Kidney epithelial cell (primary cell): ENCODE data around the gene URI1. TPM values are rescaled to one million over a fixed set of nuclear protein-coding genes. Genes with fewer than 3 reads are reported as not detected.

Experiments
- DNase-seq: peaks from one replicate; pipeline ENCODE4 v3.0.0-alpha.2; 2010; ENCODE audit warnings: low read depth
- H3K27me3 ChIP-seq: 2 replicates; pipeline ENCODE4 v1.6.0; 2011; ENCODE audit warnings: low read length; ENCODE audit not compliant: control insufficient read depth, insufficient read depth
- H3K36me3 ChIP-seq: 2 replicates; pipeline ENCODE4 v1.5.1; 2011; ENCODE audit warnings: low read length; ENCODE audit not compliant: control insufficient read depth, insufficient read depth
- H3K4me3 ChIP-seq: 2 replicates; pipeline ENCODE4 v1.5.1; 2011; ENCODE audit warnings: low read depth, mild to moderate bottlenecking, control low read depth, low read length
- CTCF ChIP-seq: IDR thresholded peaks from 2 replicates; pipeline ENCODE4 v1.5.1; 2011; ENCODE audit warnings: mild to moderate bottlenecking, moderate library complexity, low read length, control low read depth, inconsistent platforms; ENCODE audit not compliant: insufficient read depth, poor library complexity, severe bottlenecking
- total RNA-seq: library from RNA; depleted of rRNA; stranded (reverse); fragments of >200 nt; gene quantifications from 2 replicates; pipeline ENCODE4 v1.2.3, GENCODE V29; 2015

The URI1 gene
- total RNA-seq, 1 donor from 2014 or later = 52.0 TPM

GRCh38 chr19:29976151-29976943 lies 34.3 kb downstream of the URI1 start:
- no peak for DNase-seq
- TF ChIP-seq CTCF = no peak

GRCh38 chr19:29978080-29978479 lies 36.0 kb downstream of the URI1 start:
- no peak overlapping the region for H3K4me3 ChIP-seq
- no peak for DNase-seq

More at GRCh38 chr19:29976151-29976943, 34.3 kb downstream of the URI1 start:
- H3K36me3 ChIP-seq = no peaks in the 10 kb centered on the region
- no peaks in the 10 kb centered on the region for H3K27me3 ChIP-seq
- H3K4me3 ChIP-seq = no peak overlapping the region

DNA sequence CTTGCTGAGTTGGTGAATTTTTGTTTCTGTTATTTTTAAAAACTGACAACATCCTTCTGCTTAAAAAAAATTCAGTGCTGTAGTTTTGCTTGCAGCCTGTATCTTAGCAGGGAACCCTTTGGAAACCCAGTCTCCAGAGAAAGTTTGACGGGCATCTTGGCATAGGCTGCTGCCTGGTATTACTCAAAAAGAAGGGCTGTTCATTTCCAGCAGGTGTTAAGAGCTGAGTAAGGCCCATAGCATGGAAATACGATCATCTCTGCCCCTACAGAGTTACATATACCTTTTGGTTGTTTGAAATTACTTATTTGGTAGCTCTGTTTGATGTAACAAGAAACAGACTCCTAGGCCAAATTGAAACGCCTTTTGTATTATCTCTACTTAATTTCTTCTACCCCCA lies 41.5 kb downstream of the URI1 start:
- TF ChIP-seq CTCF = no peak
- DNase-seq = no peak
- Histone ChIP-seq H3K4me3 (no peak overlapping the region), H3K27me3 (no peaks in the 10 kb centered on the region), H3K36me3 (no peaks in the 10 kb centered on the region)

More at GRCh38 chr19:29978080-29978479, 36.0 kb downstream of the URI1 start:
- Histone ChIP-seq H3K36me3 (no peaks in the 10 kb centered on the region), H3K27me3 (no peaks in the 10 kb centered on the region)
- no peak for TF ChIP-seq CTCF

GRCh38 chr19:29985196-29985595 lies 43.2 kb downstream of the URI1 start:
- no peak for TF ChIP-seq CTCF
- H3K36me3 ChIP-seq = no peaks in the 10 kb centered on the region
- H3K4me3 ChIP-seq = no peak overlapping the region
- DNase-seq = no peak
- no peaks in the 10 kb centered on the region for H3K27me3 ChIP-seq

DNA sequence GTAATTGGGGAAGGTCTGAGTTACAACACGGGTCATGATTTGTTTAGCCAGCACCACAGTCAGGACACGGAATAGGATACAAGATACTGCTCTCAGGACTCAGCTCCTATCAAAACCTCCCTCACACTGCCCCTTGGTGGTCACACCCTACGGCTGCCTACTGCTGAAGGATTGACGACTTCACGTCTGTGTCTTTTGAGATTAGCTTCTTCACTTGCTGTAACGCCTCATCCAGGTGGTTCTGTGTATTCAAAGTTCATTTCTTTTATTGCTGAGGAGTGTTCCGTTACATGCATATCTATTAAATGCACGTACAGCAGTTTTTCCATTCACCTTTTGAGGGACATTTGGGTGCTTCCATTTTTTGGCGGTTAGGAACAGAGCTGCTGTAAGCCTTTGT lies 46.3 kb downstream of the URI1 start:
- H3K36me3 ChIP-seq = no peaks in the 10 kb centered on the region
- no peak for DNase-seq
- no peak overlapping the region for H3K4me3 ChIP-seq

More for the DNA sequence above, 46.3 kb downstream of the URI1 start:
- no peaks in the 10 kb centered on the region for H3K27me3 ChIP-seq
- no peak for TF ChIP-seq CTCF
